ENCODE measurements around the gene BEND6. TPM values are rescaled to one million over a fixed set of nuclear protein-coding genes. Genes with fewer than 3 reads are reported as not detected.

Gene BEND6
- total and polyA plus RNA-seq, 2 of the 4 experiments (the other 2 are of a cell fraction): 4.1 to 9.7 TPM

DNA sequence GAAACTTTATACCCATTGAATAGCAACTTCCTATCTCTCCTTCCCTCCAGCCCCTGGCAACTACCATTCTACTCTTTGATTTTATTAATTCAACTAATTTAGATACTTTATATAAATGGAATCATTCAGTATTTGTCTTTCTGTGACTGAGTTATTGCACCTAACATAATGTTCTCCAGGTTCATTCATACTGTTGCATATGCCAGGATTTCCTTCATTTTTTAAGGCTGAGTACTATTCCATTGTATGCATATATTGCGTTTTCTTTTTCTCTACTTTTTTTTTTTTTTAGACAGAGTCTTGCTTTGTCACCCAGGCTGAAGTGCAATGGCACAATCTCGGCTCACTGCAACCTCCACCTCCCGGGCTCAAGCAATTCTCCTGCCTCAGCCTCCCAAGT lies 49.5 kb upstream of the BEND6 start:
- in situ Hi-C loops (cut with MboI; ENCODE audit: low sequenced_read_pairs): loop anchor here (5.0 to 10.0 kb wide), 2 partner anchors 279 to 412 kb away; partner anchors contain the start of gene PRIM2
- CTCF ChIA-PET: interaction anchor here (0.6 to 1.7 kb wide), 5 partner anchors 15 to 408 kb away, joined by 3 to 6 read pairs (median 3); partner anchors contain the start of gene BEND6
- peaks cover 15% of the 10 kb centered on the region for H3K4me1 ChIP-seq (ENCODE audit: control insufficient read depth, insufficient read depth, low read length)

More for the DNA sequence above, 49.5 kb upstream of the BEND6 start:
- Histone ChIP-seq H3K27me3 (ENCODE audit: control insufficient read depth, insufficient read depth, low read length) (no peaks in the 10 kb centered on the region), H3K9ac (ENCODE audit: low read depth, low read length) (no peak overlapping the region), H3K14ac (replicated peaks; ENCODE audit: low read depth, low read length) (no peak overlapping the region), H3K4me2 (ENCODE audit: low read depth, low read length) (no peak overlapping the region), H2AFZ (replicated peaks; ENCODE audit: low read length, poor library complexity) (no peak overlapping the region), H2BK15ac (ENCODE audit: low read depth, low read length) (peak overlapping the region; percentile 74; the same call in 1 of the 3 replicates), H2BK20ac (ENCODE audit: low read depth, low read length) (peak overlapping the region; percentile 20; the same call in 1 of the 2 replicates), H4K91ac (ENCODE audit: insufficient read depth, low read depth, low read length) (no peak overlapping the region), H3K18ac (ENCODE audit: low read depth, low read length) (no peak overlapping the region), H2AK5ac (ENCODE audit: low read depth, low read length) (no peak overlapping the region), H3K36me3 (ENCODE audit: control insufficient read depth, insufficient read depth, low read length) (no peaks in the 10 kb centered on the region), H3K9me3 (ENCODE audit: control insufficient read depth, insufficient read depth, low read length) (no peaks in the 10 kb centered on the region), H3K56ac (ENCODE audit: extremely low read depth, insufficient read depth, low read length) (no peak overlapping the region), H3K79me1 (ENCODE audit: low read depth in 1 of 2, low read length in 2 of 2) (peaks cover 16 to 51% of the 10 kb centered on the region in 2 experiments), H3K4me3 (ENCODE audit: insufficient read depth, low read depth, low read length) (no peak overlapping the region), H3K4ac (ENCODE audit: low read depth, low read length) (no peak overlapping the region), H4K20me1 (ENCODE audit: insufficient read depth, low read length) (no peaks in the 10 kb centered on the region), H3K9me1 (ENCODE audit: insufficient read depth, low read length) (no peaks in the 10 kb centered on the region), H4K8ac (ENCODE audit: low read depth in 2 of 2, low read length in 2 of 2) (no peak overlapping the region), H2BK5ac (ENCODE audit: low read depth, low read length, poor library complexity, severe bottlenecking) (no peak overlapping the region), H3K23ac (ENCODE audit: low read depth, low read length) (0 out of 2 replicates have a peak overlapping the region, but pooled peaks have one; percentile 29), H2BK120ac (ENCODE audit: low read depth, low read length) (no peak overlapping the region), H2AK9ac (replicated peaks; ENCODE audit: low read depth, low read length, poor library complexity) (no peak overlapping the region), H3K27ac (ENCODE audit: insufficient read depth, low read length) (no peak overlapping the region), H4K5ac (ENCODE audit: low read depth, low read length) (no peak overlapping the region)
- TF ChIP-seq RFX5 (IDR thresholded peaks at IDR 0.05; ENCODE audit: low read depth, low read length): no peak
- no peak for TF ChIP-seq BHLHE40 (IDR thresholded peaks at IDR 0.05; ENCODE audit: low read depth, low read length)
- TF ChIP-seq ELK1 (IDR thresholded peaks at IDR 0.05; ENCODE audit: borderline replicate concordance, low read depth, low read length): no peak
- no peak for TF ChIP-seq POLR2A (IDR thresholded peaks at IDR 0.05; ENCODE audit: low read depth, low read length)
- TF ChIP-seq RCOR1 (IDR thresholded peaks at IDR 0.05; ENCODE audit: insufficient replicate concordance, low read length): no peak
- TF ChIP-seq CEBPB (IDR thresholded peaks at IDR 0.05; ENCODE audit: low read depth, low read length): no peak
- no peak for TF ChIP-seq NFE2L2 (IDR thresholded peaks at IDR 0.05; ENCODE audit: low read depth, low read length)
- TF ChIP-seq SMC3 (IDR thresholded peaks at IDR 0.05; ENCODE audit: low read depth, low read length): no peak
- TF ChIP-seq USF2 (IDR thresholded peaks at IDR 0.05; ENCODE audit: low read depth, low read length): no peak
- no peak for TF ChIP-seq MAFK (IDR thresholded peaks at IDR 0.05; ENCODE audit: low read depth, low read length)
- TF ChIP-seq FOS (IDR thresholded peaks at IDR 0.05; ENCODE audit: low read depth, low read length): no peak
- no peak for TF ChIP-seq CHD1 (IDR thresholded peaks at IDR 0.05; ENCODE audit: low read depth, low read length)
- no peak for TF ChIP-seq MXI1 (IDR thresholded peaks at IDR 0.05; ENCODE audit: borderline replicate concordance, low read depth, low read length)
- TF ChIP-seq CTCF (conservative IDR thresholded peaks at IDR 0.05; ENCODE audit: low read depth, low read length): no peak
- no peak for TF ChIP-seq MAZ (IDR thresholded peaks at IDR 0.05; ENCODE audit: borderline replicate concordance, low read depth, low read length)
- no peak for TF ChIP-seq RAD21 (IDR thresholded peaks at IDR 0.05; ENCODE audit: low read length)
- dilution Hi-C loops (cut with HindIII; ENCODE audit: low sequenced_read_pairs, unreplicated experiment): no loop called here
- no peak for ATAC-seq (ENCODE audit: low read depth)
- POLR2A ChIA-PET (ENCODE audit: unreplicated experiment): no interaction called here
- intact Hi-C loops (cut with micrococcal nuclease): no loop called here
- no TSS peak for BruUV-seq (replicated peaks)
- DNase-seq: no peak
- 40% methylated on average over 1 of the region's 3 CpGs; no CpG with 5 or more reads in 1 of the 2 experiments for WGBS, 2 experiments (ENCODE audit: extremely low coverage in 2 of 2, insufficient read length in 1 of 2)

Data from IMR-90 (cell line).